A549 (cell line): Measurements from ENCODE around the gene DNM1.

Source experiments
- EP300 ChIP-seq, 2 experiments: fragments of >200 bp; sonication (Bioruptor Twin); formaldehyde crosslinking; IDR thresholded peaks; 2 replicates in 1 of 2; 3 replicates in 1 of 2; pipeline ENCODE4 v1.6.1; 2016 to 2017
- TF ChIP-seq, protein P1 (sequence below): fragments of >200 bp; sonication (Bioruptor Twin); formaldehyde crosslinking; IDR thresholded peaks from 3 replicates; pipeline ENCODE4 v1.5.1; 2016

GRCh38 chr9:128260340-128260739 is 57.2 kb downstream of the DNM1 start:
- TF ChIP-seq, protein P1, sequence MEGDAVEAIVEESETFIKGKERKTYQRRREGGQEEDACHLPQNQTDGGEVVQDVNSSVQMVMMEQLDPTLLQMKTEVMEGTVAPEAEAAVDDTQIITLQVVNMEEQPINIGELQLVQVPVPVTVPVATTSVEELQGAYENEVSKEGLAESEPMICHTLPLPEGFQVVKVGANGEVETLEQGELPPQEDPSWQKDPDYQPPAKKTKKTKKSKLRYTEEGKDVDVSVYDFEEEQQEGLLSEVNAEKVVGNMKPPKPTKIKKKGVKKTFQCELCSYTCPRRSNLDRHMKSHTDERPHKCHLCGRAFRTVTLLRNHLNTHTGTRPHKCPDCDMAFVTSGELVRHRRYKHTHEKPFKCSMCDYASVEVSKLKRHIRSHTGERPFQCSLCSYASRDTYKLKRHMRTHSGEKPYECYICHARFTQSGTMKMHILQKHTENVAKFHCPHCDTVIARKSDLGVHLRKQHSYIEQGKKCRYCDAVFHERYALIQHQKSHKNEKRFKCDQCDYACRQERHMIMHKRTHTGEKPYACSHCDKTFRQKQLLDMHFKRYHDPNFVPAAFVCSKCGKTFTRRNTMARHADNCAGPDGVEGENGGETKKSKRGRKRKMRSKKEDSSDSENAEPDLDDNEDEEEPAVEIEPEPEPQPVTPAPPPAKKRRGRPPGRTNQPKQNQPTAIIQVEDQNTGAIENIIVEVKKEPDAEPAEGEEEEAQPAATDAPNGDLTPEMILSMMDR: no peak
- TF ChIP-seq EP300 (IDR thresholded peaks at IDR 0.05): no peak
